ENCODE results near the gene FAM149A. TPM values are rescaled to one million over a fixed set of nuclear protein-coding genes. Genes with fewer than 3 reads are reported as not detected.

FAM149A gene
- total RNA-seq, 1 donor from 2014 or later, result 22.9 TPM

DNA sequence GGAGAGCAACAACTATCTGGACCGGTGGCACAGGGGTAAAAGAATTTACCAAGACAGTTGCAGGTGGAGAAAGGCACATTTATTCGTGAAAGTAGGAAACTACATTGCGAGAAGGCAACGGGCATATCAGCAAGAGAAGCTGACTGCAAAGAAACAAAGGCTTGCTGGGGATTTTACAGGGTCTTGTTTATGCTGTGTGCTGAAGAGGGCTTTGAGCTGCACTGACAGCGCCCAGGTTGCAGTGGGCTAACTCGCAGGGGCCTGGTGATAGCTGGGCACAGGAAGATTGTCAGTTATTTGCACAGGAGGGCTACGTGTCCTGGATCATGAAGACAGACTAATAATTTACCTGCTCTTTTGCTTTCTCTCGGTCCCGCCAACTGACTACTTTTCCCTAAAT lies 24.8 kb upstream of the FAM149A start:
- H3K36me3 ChIP-seq (ENCODE audit: control insufficient read depth, insufficient read depth, low read length), result no peaks in the 10 kb centered on the region
- DNase-seq (ENCODE audit: low read depth), result no peak
- H3K27me3 ChIP-seq (ENCODE audit: control insufficient read depth, insufficient read depth, low read length), result no peaks in the 10 kb centered on the region
- no peak for TF ChIP-seq CTCF (IDR thresholded peaks at IDR 0.05; ENCODE audit: insufficient read depth, low read length, poor library complexity, severe bottlenecking)
- H3K4me3 ChIP-seq (ENCODE audit: low read depth, low read length), result no peak overlapping the region

DNA sequence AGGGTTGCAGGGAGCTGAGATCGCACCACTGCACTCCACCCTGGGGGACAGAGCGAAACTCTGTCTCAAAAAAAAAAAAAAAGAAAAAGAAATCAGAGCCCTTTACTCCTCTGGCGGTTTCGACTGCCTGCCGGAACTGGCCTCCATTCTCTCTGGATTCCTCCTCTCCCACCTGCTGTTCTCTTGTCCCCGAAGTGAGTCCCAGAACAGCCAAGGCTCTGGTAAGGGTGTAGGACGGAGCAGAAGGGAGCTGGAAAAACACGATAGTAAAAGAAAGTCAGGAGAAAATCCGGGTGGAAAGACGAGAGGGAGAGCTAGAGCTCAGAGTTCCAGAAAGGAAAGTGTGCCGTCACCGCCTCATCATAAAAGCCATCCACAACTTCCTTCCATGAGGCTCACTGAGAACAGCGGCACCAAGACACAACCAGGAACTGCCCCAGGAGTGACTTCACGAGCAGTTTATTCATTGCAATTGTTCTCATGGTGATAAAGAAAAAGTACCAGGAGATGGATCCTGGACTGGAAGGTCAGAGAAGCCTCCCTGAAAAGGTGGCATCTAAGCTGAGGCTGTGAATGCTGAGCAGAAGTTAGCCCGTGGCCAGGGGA lies 23.2 kb upstream of the FAM149A start:
- no peak for DNase-seq (ENCODE audit: low read depth)
- no peak for TF ChIP-seq CTCF (IDR thresholded peaks at IDR 0.05; ENCODE audit: insufficient read depth, low read length, poor library complexity, severe bottlenecking)
- no peaks in the 10 kb centered on the region for H3K36me3 ChIP-seq (ENCODE audit: control insufficient read depth, insufficient read depth, low read length)
- H3K4me3 ChIP-seq (ENCODE audit: low read depth, low read length), result no peak overlapping the region
- H3K27me3 ChIP-seq (ENCODE audit: control insufficient read depth, insufficient read depth, low read length), result no peaks in the 10 kb centered on the region

GRCh38 chr4:186082221-186082620 lies 22.3 kb upstream of the FAM149A start:
- no peaks in the 10 kb centered on the region for H3K27me3 ChIP-seq (ENCODE audit: control insufficient read depth, insufficient read depth, low read length)
- no peak for DNase-seq (ENCODE audit: low read depth)
- TF ChIP-seq CTCF (IDR thresholded peaks at IDR 0.05; ENCODE audit: insufficient read depth, low read length, poor library complexity, severe bottlenecking), result no peak
- H3K4me3 ChIP-seq (ENCODE audit: low read depth, low read length), result no peak overlapping the region
- H3K36me3 ChIP-seq (ENCODE audit: control insufficient read depth, insufficient read depth, low read length), result no peaks in the 10 kb centered on the region

GRCh38 chr4:186088523-186088922 lies 16.0 kb upstream of the FAM149A start:
- Histone ChIP-seq H3K36me3 (ENCODE audit: control insufficient read depth, insufficient read depth, low read length) (no peaks in the 10 kb centered on the region), H3K4me3 (ENCODE audit: low read depth, low read length) (no peak overlapping the region), H3K27me3 (ENCODE audit: control insufficient read depth, insufficient read depth, low read length) (no peaks in the 10 kb centered on the region)
- DNase-seq (ENCODE audit: low read depth), result no peak
- no peak for TF ChIP-seq CTCF (IDR thresholded peaks at IDR 0.05; ENCODE audit: insufficient read depth, low read length, poor library complexity, severe bottlenecking)

DNA sequence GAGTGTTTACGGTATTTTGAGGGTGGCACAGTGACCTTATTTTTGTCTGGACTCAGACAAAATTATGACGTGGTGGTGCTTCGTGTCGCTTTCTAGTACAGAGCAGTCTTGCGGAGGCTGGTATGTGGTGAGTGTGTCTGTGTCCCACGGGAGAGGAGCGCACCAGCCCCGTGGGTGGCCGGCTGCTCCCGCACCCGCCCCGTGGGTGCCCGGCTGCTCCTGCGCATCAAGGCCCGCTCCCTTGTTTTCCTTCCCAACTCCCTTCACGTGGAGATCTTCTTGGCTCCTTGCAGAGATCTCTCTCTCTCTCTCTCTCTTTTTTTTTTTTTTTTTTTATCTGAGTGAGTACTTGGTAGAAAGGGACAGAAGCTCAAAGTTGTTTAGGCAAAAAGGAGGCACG lies 12.2 kb upstream of the FAM149A start:
- Histone ChIP-seq H3K4me3 (ENCODE audit: low read depth, low read length) (no peak overlapping the region), H3K36me3 (ENCODE audit: control insufficient read depth, insufficient read depth, low read length) (no peaks in the 10 kb centered on the region), H3K27me3 (ENCODE audit: control insufficient read depth, insufficient read depth, low read length) (no peaks in the 10 kb centered on the region)
- no peak for DNase-seq (ENCODE audit: low read depth)
- TF ChIP-seq CTCF (IDR thresholded peaks at IDR 0.05; ENCODE audit: insufficient read depth, low read length, poor library complexity, severe bottlenecking), result no peak

GRCh38 chr4:186095406-186095805 lies 9.1 kb upstream of the FAM149A start:
- Histone ChIP-seq H3K27me3 (ENCODE audit: control insufficient read depth, insufficient read depth, low read length) (no peaks in the 10 kb centered on the region), H3K36me3 (ENCODE audit: control insufficient read depth, insufficient read depth, low read length) (no peaks in the 10 kb centered on the region), H3K4me3 (ENCODE audit: low read depth, low read length) (no peak overlapping the region)
- no peak for TF ChIP-seq CTCF (IDR thresholded peaks at IDR 0.05; ENCODE audit: insufficient read depth, low read length, poor library complexity, severe bottlenecking)
- DNase-seq (ENCODE audit: low read depth), result no peak

All from kidney epithelial cell (primary cell).